H1 (cell line): ENCODE data around the gene CACNB1.
A peak's percentile ranks its signal among the peaks of the same experiment; 100 is the strongest.

Experiments used
- ATF2 ChIP-seq: IDR thresholded peaks from 2 replicates; pipeline ENCODE4 v1.6.1; 2012; ENCODE audit warnings: low read length, inconsistent platforms
- BACH1 ChIP-seq: IDR thresholded peaks from 2 replicates; pipeline ENCODE4 v1.6.1; 2012; ENCODE audit warnings: low read length, improper control_type of control experiment
- CBX8 ChIP-seq: fragments of 300-800, 300-1000 bp; sonication (generic); IDR thresholded peaks from 2 replicates; pipeline ENCODE4 v1.7.1; 2016; ENCODE audit warnings: low read depth, low read length, borderline replicate concordance
- CTCF ChIP-seq, 3 experiments: IDR thresholded peaks; 1 replicate in 2 of 3; 2 replicates in 1 of 3; pipeline versions ENCODE4 v1.5.1 to v1.6.1; 2011; ENCODE audit warnings: low read length in 3 of 3, mild to moderate bottlenecking in 3 of 3, inconsistent platforms in 2 of 3, low read depth in 1 of 3, moderate library complexity in 1 of 3; ENCODE audit not compliant: insufficient read depth in 1 of 3; ENCODE audit errors: control extremely low read depth in 1 of 3
- EP300 ChIP-seq, 2 experiments: IDR thresholded peaks; 1 replicate in 1 of 2; 2 replicates in 1 of 2; pipeline ENCODE4 v1.6.1; 2011 to 2012; ENCODE audit warnings: low read depth in 2 of 2, low read length in 2 of 2, mild to moderate bottlenecking in 2 of 2, borderline replicate concordance in 1 of 2, inconsistent platforms in 1 of 2, moderate library complexity in 1 of 2
- EZH2 ChIP-seq: fragments of 200-600 bp; sonication (generic); IDR thresholded peaks from 2 replicates; pipeline ENCODE4 v1.7.1; 2012; ENCODE audit warnings: low read depth, mild to moderate bottlenecking, moderate library complexity, low read length, inconsistent platforms; ENCODE audit not compliant: severe bottlenecking
- GABPA ChIP-seq: IDR thresholded peaks from 2 replicates; pipeline ENCODE4 v1.6.1; 2011; ENCODE audit warnings: mild to moderate bottlenecking, low read length, moderate library complexity, borderline replicate concordance; ENCODE audit not compliant: insufficient read depth
- NRF1 ChIP-seq: IDR thresholded peaks from 2 replicates; pipeline ENCODE4 v1.6.1; 2011; ENCODE audit warnings: mild to moderate bottlenecking, low read depth, low read length, improper control_type of control experiment
- PHF8 ChIP-seq: fragments of 200-600 bp; sonication (generic); conservative IDR thresholded peaks from 2 replicates; pipeline ENCODE4 v1.7.1; 2012; ENCODE audit warnings: low read depth, mild to moderate bottlenecking, inconsistent platforms, low read length, moderate library complexity
- POU5F1 ChIP-seq: IDR thresholded peaks from 2 replicates; pipeline ENCODE4 v1.6.1; 2011; ENCODE audit warnings: low read depth, mild to moderate bottlenecking, low read length, moderate library complexity
- SAP30 ChIP-seq: fragments of 300-600 bp; sonication (generic); IDR thresholded peaks from 2 replicates; pipeline ENCODE4 v1.7.1; 2012; ENCODE audit warnings: low read length, moderate library complexity, mild to moderate bottlenecking, inconsistent platforms; ENCODE audit not compliant: insufficient read depth, insufficient replicate concordance
- SP2 ChIP-seq: IDR thresholded peaks from 2 replicates; pipeline ENCODE4 v1.6.1; 2012; ENCODE audit warnings: mild to moderate bottlenecking, low read length, inconsistent platforms
- SRF ChIP-seq: IDR thresholded peaks from 2 replicates; pipeline ENCODE4 v1.6.1; 2011; ENCODE audit warnings: mild to moderate bottlenecking, low read depth, low read length, moderate library complexity
- TAF1 ChIP-seq: IDR thresholded peaks from 2 replicates; pipeline ENCODE4 v1.6.1; 2011; ENCODE audit warnings: mild to moderate bottlenecking, low read depth, low read length

- TF ChIP-seq TAF1 (no peak), PHF8 (no peak), CTCF (IDR thresholded peaks at IDR 0.05; ENCODE audit: control extremely low read depth in 1 of 3, insufficient read depth in 1 of 3, low read depth in 1 of 3, low read length in 3 of 3) (no peak), EP300 (IDR thresholded peaks at IDR 0.05; ENCODE audit: borderline replicate concordance in 1 of 2, low read depth in 2 of 2, low read length in 2 of 2) (no peak), NRF1 (no peak), BACH1 (peak; percentile 100), SP2 (no peak), CBX8 (no peak), ATF2 (no peak), POU5F1 (no peak), GABPA (no peak), SAP30 (no peak), SRF (no peak), EZH2 (no peak)
These were observed 65.3 kb downstream of the CACNB1 start for GRCh38 chr17:39132192-39132610.
